ENCODE results near the gene PCNX4.

DNA sequence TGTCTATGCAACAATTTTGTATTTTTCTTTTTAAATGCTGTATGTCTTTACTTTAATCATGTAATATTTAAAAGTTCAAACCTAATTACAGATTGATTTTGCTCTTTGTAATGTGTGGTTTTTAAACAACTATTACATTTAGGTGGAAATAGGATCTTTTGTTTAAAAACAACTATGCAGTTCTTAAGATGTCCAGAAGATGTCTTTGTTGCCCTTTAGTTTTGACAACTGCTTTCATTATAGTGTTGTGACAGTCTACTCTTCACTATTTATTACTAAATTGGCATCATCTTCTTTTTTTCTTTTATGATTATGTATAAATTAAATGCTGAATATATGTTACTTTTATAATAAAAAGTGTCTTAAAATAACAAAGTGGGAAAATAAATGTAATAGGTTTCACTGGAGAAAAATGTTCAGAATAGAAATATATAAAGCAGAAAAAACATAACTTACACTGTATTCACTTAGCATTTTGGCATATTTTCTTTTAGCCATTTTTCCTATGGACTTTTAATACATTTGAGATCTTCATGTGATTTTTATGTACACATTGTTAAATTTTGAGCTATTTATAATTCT is 27.1 kb upstream of the PCNX4 start:
- TF ChIP-seq, protein P1, sequence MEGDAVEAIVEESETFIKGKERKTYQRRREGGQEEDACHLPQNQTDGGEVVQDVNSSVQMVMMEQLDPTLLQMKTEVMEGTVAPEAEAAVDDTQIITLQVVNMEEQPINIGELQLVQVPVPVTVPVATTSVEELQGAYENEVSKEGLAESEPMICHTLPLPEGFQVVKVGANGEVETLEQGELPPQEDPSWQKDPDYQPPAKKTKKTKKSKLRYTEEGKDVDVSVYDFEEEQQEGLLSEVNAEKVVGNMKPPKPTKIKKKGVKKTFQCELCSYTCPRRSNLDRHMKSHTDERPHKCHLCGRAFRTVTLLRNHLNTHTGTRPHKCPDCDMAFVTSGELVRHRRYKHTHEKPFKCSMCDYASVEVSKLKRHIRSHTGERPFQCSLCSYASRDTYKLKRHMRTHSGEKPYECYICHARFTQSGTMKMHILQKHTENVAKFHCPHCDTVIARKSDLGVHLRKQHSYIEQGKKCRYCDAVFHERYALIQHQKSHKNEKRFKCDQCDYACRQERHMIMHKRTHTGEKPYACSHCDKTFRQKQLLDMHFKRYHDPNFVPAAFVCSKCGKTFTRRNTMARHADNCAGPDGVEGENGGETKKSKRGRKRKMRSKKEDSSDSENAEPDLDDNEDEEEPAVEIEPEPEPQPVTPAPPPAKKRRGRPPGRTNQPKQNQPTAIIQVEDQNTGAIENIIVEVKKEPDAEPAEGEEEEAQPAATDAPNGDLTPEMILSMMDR (IDR thresholded peaks at IDR 0.05) = peak in 3 of 4 experiments; percentile 34 to 70 (median 60)
- TF ChIP-seq POLR2A (IDR thresholded peaks at IDR 0.05) (no peak), POLR2AphosphoS5 (IDR thresholded peaks at IDR 0.05) (no peak)

All from prostate gland (tissue), 2 donors.